Kasumi-1 (cell line): Measurements from ENCODE around the gene CLDN10.
"Not testable (repeated sequence)": the region's sequence is repeated elsewhere in the genome, so short reads cannot be mapped to it uniquely, and the experiment has no call there.

ENCODE experiments used
- DNase-seq, 2 experiments: peaks; one replicate each; lab custom pipeline; 2025; lab: John Stamatoyannopoulos, UW

CLDN10 gene

GRCh38 chr13:95552539-95553441 lies at the start of gene CLDN10:
CLDN10 (plus strand) TSS chr13:95552720; CDS start chr13:95552754, 34 bp downstream.
- no peak for DNase-seq

- no peak for DNase-seq
Observed at GRCh38 chr13:95503662-95504061, 48.9 kb upstream of the CLDN10 start.

- DNase-seq: no peak
Observed at GRCh38 chr13:95505265-95505664, 47.3 kb upstream of the CLDN10 start.

GRCh38 chr13:95505986-95506385 lies 46.5 kb upstream of the CLDN10 start:
- no peak for DNase-seq

GRCh38 chr13:95507991-95508390 lies 44.5 kb upstream of the CLDN10 start:
- no peak for DNase-seq

GRCh38 chr13:95508996-95509395 lies 43.5 kb upstream of the CLDN10 start:
- no peak for DNase-seq

- peak; percentile 90 to 91 for DNase-seq
Observed at GRCh38 chr13:95509521-95510310, 42.8 kb upstream of the CLDN10 start.

GRCh38 chr13:95510950-95511349 lies 41.6 kb upstream of the CLDN10 start:
- DNase-seq: no peak

- DNase-seq: no peak
Observed at GRCh38 chr13:95512424-95512823, 40.1 kb upstream of the CLDN10 start.

GRCh38 chr13:95512957-95513356 lies 39.6 kb upstream of the CLDN10 start:
- no peak for DNase-seq

GRCh38 chr13:95515606-95516005 lies 36.9 kb upstream of the CLDN10 start:
- DNase-seq: not testable (repeated sequence)

GRCh38 chr13:95516021-95516420 lies 36.5 kb upstream of the CLDN10 start:
- DNase-seq: no peak

- no peak for DNase-seq
Observed at GRCh38 chr13:95516492-95516891, 36.0 kb upstream of the CLDN10 start.

GRCh38 chr13:95523598-95523997 lies 28.9 kb upstream of the CLDN10 start:
- DNase-seq: no peak

- no peak for DNase-seq
Observed at GRCh38 chr13:95524264-95524901, 28.1 kb upstream of the CLDN10 start.

- DNase-seq: no peak
Observed at GRCh38 chr13:95527955-95528354, 24.6 kb upstream of the CLDN10 start.

GRCh38 chr13:95530178-95530577 lies 22.3 kb upstream of the CLDN10 start:
- DNase-seq: peak; percentile 80 to 84

- no peak for DNase-seq
Observed at GRCh38 chr13:95533545-95534160, 18.9 kb upstream of the CLDN10 start.

GRCh38 chr13:95535243-95535642 lies 17.3 kb upstream of the CLDN10 start:
- DNase-seq: no peak

GRCh38 chr13:95536632-95537241 lies 15.8 kb upstream of the CLDN10 start:
- DNase-seq: peak; percentile 67 to 73

- DNase-seq: no peak
Observed at GRCh38 chr13:95540888-95541287, 11.6 kb upstream of the CLDN10 start.

- DNase-seq: no peak
Observed at GRCh38 chr13:95541308-95541707, 11.2 kb upstream of the CLDN10 start.
